SW480 (cell line): ENCODE measurements around the gene METTL9.
"Not testable (repeated sequence)": the region's sequence is repeated elsewhere in the genome, so short reads cannot be mapped to it uniquely, and the experiment has no call there.

ENCODE experiments used
- DNase-seq: peaks from one replicate; pipeline ENCODE4 v3.0.0-alpha.2; 2016; ENCODE audit warnings: low spot score

The METTL9 gene

GRCh38 chr16:21663889-21664647 is 64.7 kb downstream of the METTL9 start, which contains the start of gene OTOA:
Gene OTOA (plus strand): TSS chr16:21663968. CDS start chr16:21678515, 14,547 bp downstream.
- DNase-seq: no peak

- no peak for DNase-seq
Observed at GRCh38 chr16:21664801-21665492, 65.6 kb downstream of the METTL9 start.

- DNase-seq: no peak
Observed at GRCh38 chr16:21666772-21667171, 67.4 kb downstream of the METTL9 start.

GRCh38 chr16:21667575-21667974 is 68.2 kb downstream of the METTL9 start:
- DNase-seq: no peak

- no peak for DNase-seq
Observed at GRCh38 chr16:21673469-21673868, 74.1 kb downstream of the METTL9 start.

GRCh38 chr16:21674456-21674855 is 75.1 kb downstream of the METTL9 start:
- DNase-seq: not testable (repeated sequence)

- not testable (repeated sequence) for DNase-seq
Observed at GRCh38 chr16:21680714-21681113, 81.3 kb downstream of the METTL9 start.

- no peak for DNase-seq
Observed at GRCh38 chr16:21683184-21683583, 83.8 kb downstream of the METTL9 start.

GRCh38 chr16:21684199-21684598 is 84.8 kb downstream of the METTL9 start:
- DNase-seq: no peak

GRCh38 chr16:21685034-21685455 is 85.7 kb downstream of the METTL9 start:
- no peak for DNase-seq

GRCh38 chr16:21689107-21689506 is 89.7 kb downstream of the METTL9 start:
- no peak for DNase-seq

GRCh38 chr16:21690967-21691366 is 91.6 kb downstream of the METTL9 start:
- not testable (repeated sequence) for DNase-seq

GRCh38 chr16:21694609-21695008 is 95.2 kb downstream of the METTL9 start:
- no peak for DNase-seq

GRCh38 chr16:21697032-21697431 is 97.7 kb downstream of the METTL9 start:
- no peak for DNase-seq

GRCh38 chr16:21698169-21699032 is 99.0 kb downstream of the METTL9 start:
- DNase-seq: no peak

- no peak for DNase-seq
Observed at GRCh38 chr16:21701271-21701670, 101.9 kb downstream of the METTL9 start.

GRCh38 chr16:21702276-21702675 is 102.9 kb downstream of the METTL9 start:
- DNase-seq: no peak

GRCh38 chr16:21703156-21703555 is 103.8 kb downstream of the METTL9 start:
- DNase-seq: no peak

- DNase-seq: no peak
Observed at GRCh38 chr16:21703589-21704174, 104.3 kb downstream of the METTL9 start.

- no peak for DNase-seq
Observed at GRCh38 chr16:21704266-21704665, 104.9 kb downstream of the METTL9 start.

- no peak for DNase-seq
Observed at GRCh38 chr16:21704733-21705132, 105.4 kb downstream of the METTL9 start.
